Measurements from ENCODE around the gene XYLT1. TPM values are rescaled to one million over a fixed set of nuclear protein-coding genes. Genes with fewer than 3 reads are reported as not detected.

Gene XYLT1
- total RNA-seq, 2 donors from 2014 or later = 15.0 to 18.3 TPM

- no peak for DNase-seq
- no peaks in the 10 kb centered on the region for H3K9me3 ChIP-seq
- H3K36me3 ChIP-seq = no peaks in the 10 kb centered on the region
- no peak overlapping the region for H3K4me3 ChIP-seq
- no peak overlapping the region for H3K9ac ChIP-seq (ENCODE audit: low read depth in 2 of 2, low read length in 2 of 2)
- H3K27ac ChIP-seq = no peak overlapping the region
- H3K27me3 ChIP-seq = no peaks in the 10 kb centered on the region
- no peak for TF ChIP-seq CTCF (IDR thresholded peaks at IDR 0.05)
- intact Hi-C loops (cut with DNase I) = no loop called here
- H3K4me1 ChIP-seq = no peaks in the 10 kb centered on the region
These were observed 150.8 kb downstream of the XYLT1 start for GRCh38 chr16:17320009-17320408.

- H3K9ac ChIP-seq (ENCODE audit: low read depth in 2 of 2, low read length in 2 of 2) = no peak overlapping the region
- H3K36me3 ChIP-seq = no peaks in the 10 kb centered on the region
- no peaks in the 10 kb centered on the region for H3K27me3 ChIP-seq
- no peaks in the 10 kb centered on the region for H3K9me3 ChIP-seq
- no peak for TF ChIP-seq CTCF (IDR thresholded peaks at IDR 0.05)
- DNase-seq = no peak
- no peaks in the 10 kb centered on the region for H3K4me1 ChIP-seq
- intact Hi-C loops (cut with DNase I) = no loop called here
- H3K27ac ChIP-seq = no peak overlapping the region
- H3K4me3 ChIP-seq = no peak overlapping the region
These were observed 152.5 kb downstream of the XYLT1 start for GRCh38 chr16:17318238-17318637.

GRCh38 chr16:17316005-17316404, 154.8 kb downstream of the XYLT1 start:
- no peak overlapping the region for H3K27ac ChIP-seq
- H3K27me3 ChIP-seq = no peaks in the 10 kb centered on the region
- no peaks in the 10 kb centered on the region for H3K4me1 ChIP-seq
- H3K9ac ChIP-seq (ENCODE audit: low read depth in 2 of 2, low read length in 2 of 2) = no peak overlapping the region
- DNase-seq = no peak
- TF ChIP-seq CTCF (IDR thresholded peaks at IDR 0.05) = no peak
- H3K36me3 ChIP-seq = no peaks in the 10 kb centered on the region
- H3K4me3 ChIP-seq = no peak overlapping the region
- intact Hi-C loops (cut with DNase I) = no loop called here
- no peaks in the 10 kb centered on the region for H3K9me3 ChIP-seq

GRCh38 chr16:17313793-17314547, 156.8 kb downstream of the XYLT1 start:
- DNase-seq = no peak

GRCh38 chr16:17313085-17313611, 157.6 kb downstream of the XYLT1 start:
- Histone ChIP-seq H3K27me3 (no peaks in the 10 kb centered on the region), H3K27ac (peak overlapping the region; percentile 57), H3K4me3 (no peak overlapping the region), H3K9me3 (no peaks in the 10 kb centered on the region), H3K36me3 (no peaks in the 10 kb centered on the region), H3K9ac (ENCODE audit: low read depth in 2 of 2, low read length in 2 of 2) (no peak overlapping the region), H3K4me1 (no peaks in the 10 kb centered on the region)
- TF ChIP-seq CTCF (IDR thresholded peaks at IDR 0.05) = no peak
- intact Hi-C loops (cut with DNase I) = no loop called here
- DNase-seq = peak; percentile 29

More at GRCh38 chr16:17313793-17314547, 156.8 kb downstream of the XYLT1 start:
- intact Hi-C loops (cut with DNase I) = no loop called here
- no peak for TF ChIP-seq CTCF (IDR thresholded peaks at IDR 0.05)
- no peaks in the 10 kb centered on the region for H3K27me3 ChIP-seq
- H3K36me3 ChIP-seq = no peaks in the 10 kb centered on the region
- H3K9ac ChIP-seq (ENCODE audit: low read depth in 2 of 2, low read length in 2 of 2) = no peak overlapping the region
- H3K4me3 ChIP-seq = no peak overlapping the region
- H3K27ac ChIP-seq = no peak overlapping the region
- H3K9me3 ChIP-seq = no peaks in the 10 kb centered on the region
- H3K4me1 ChIP-seq = no peaks in the 10 kb centered on the region
